Skeletal muscle satellite cell (primary cell): ENCODE data around the gene RCBTB1.
"Not testable (repeated sequence)": the region's sequence is repeated elsewhere in the genome, so short reads cannot be mapped to it uniquely, and the experiment has no call there.

Source experiments
- H3K27me3 ChIP-seq: 2 replicates; pipeline ENCODE4 v1.7.0; 2013; ENCODE audit warnings: low read length; ENCODE audit not compliant: control insufficient read depth, insufficient read depth
- H3K36me3 ChIP-seq: 2 replicates; pipeline ENCODE4 v1.7.0; 2013; ENCODE audit warnings: mild to moderate bottlenecking, control low read depth, low read length; ENCODE audit not compliant: insufficient read depth
- H3K4me1 ChIP-seq: 2 replicates; pipeline ENCODE4 v1.7.0; 2013; ENCODE audit warnings: low read length; ENCODE audit not compliant: control insufficient read depth, insufficient read depth
- H3K4me2 ChIP-seq: 2 replicates; pipeline ENCODE4 v1.7.0; 2013; ENCODE audit warnings: mild to moderate bottlenecking, low read length
- H3K4me3 ChIP-seq: 2 replicates; pipeline ENCODE4 v1.7.0; 2013; ENCODE audit warnings: low read length
- H3K9ac ChIP-seq: 2 replicates; pipeline ENCODE4 v1.7.0; 2013; ENCODE audit warnings: mild to moderate bottlenecking, low read depth, low read length, moderate library complexity
- H3K9me3 ChIP-seq: replicated peaks from 2 replicates; pipeline ENCODE4 v1.7.0; 2013; ENCODE audit warnings: mild to moderate bottlenecking, control low read depth, low read length

The RCBTB1 gene

GRCh38 chr13:49498206-49498605, 87.2 kb downstream of the RCBTB1 start:
- Histone ChIP-seq H3K4me1 (peaks cover 32% of the 10 kb centered on the region), H3K36me3 (no peaks in the 10 kb centered on the region), H3K4me2 (no peak overlapping the region), H3K9me3 (no peaks in the 10 kb centered on the region), H3K27me3 (no peaks in the 10 kb centered on the region), H3K4me3 (no peak overlapping the region), H3K9ac (no peak overlapping the region)

GRCh38 chr13:49497272-49497671, 88.1 kb downstream of the RCBTB1 start:
- H3K9ac ChIP-seq: no peak overlapping the region
- no peaks in the 10 kb centered on the region for H3K9me3 ChIP-seq
- peaks cover 29% of the 10 kb centered on the region for H3K4me1 ChIP-seq
- peaks cover 2% of the 10 kb centered on the region for H3K36me3 ChIP-seq
- H3K27me3 ChIP-seq: no peaks in the 10 kb centered on the region
- H3K4me3 ChIP-seq: no peak overlapping the region
- peak overlapping the region; percentile 88 for H3K4me2 ChIP-seq

GRCh38 chr13:49496837-49497236, 88.5 kb downstream of the RCBTB1 start:
- Histone ChIP-seq H3K4me1 (peaks cover 29% of the 10 kb centered on the region), H3K4me2 (peak overlapping the region; percentile 88), H3K4me3 (peak overlapping the region; percentile 77)
- not testable (repeated sequence) for H3K9ac ChIP-seq, H3K9me3 ChIP-seq, H3K27me3 ChIP-seq, H3K36me3 ChIP-seq

- H3K4me2 ChIP-seq: peak within 1 kb of the TSS; percentile 88
- peak within 1 kb of the TSS; percentile 77 for H3K4me3 ChIP-seq
- H3K36me3 ChIP-seq: peaks cover 2% of the 10 kb centered on the region
- H3K9me3 ChIP-seq: no peaks in the 10 kb centered on the region
- peaks cover 29% of the 10 kb centered on the region for H3K4me1 ChIP-seq
- H3K9ac ChIP-seq: peak within 1 kb of the TSS; percentile 92
- no peaks in the 10 kb centered on the region for H3K27me3 ChIP-seq
These were observed 89.3 kb downstream of the RCBTB1 start, which contains the start of gene PHF11 for GRCh38 chr13:49495783-49496762. Gene PHF11, plus strand, starts transcription at chr13:49495953. Its CDS starts 49 bp downstream, at chr13:49496002.

- H3K4me1 ChIP-seq: peaks cover 19% of the 10 kb centered on the region
- H3K4me2 ChIP-seq: peak overlapping the region; percentile 88
- H3K36me3 ChIP-seq: peaks cover 2% of the 10 kb centered on the region
- peak overlapping the region; percentile 77 for H3K4me3 ChIP-seq
- H3K9me3 ChIP-seq: no peaks in the 10 kb centered on the region
- peak overlapping the region; percentile 92 for H3K9ac ChIP-seq
- H3K27me3 ChIP-seq: no peaks in the 10 kb centered on the region
These were observed 90.7 kb downstream of the RCBTB1 start for GRCh38 chr13:49494645-49495044.

GRCh38 chr13:49488563-49488962, 96.8 kb downstream of the RCBTB1 start:
- H3K4me1 ChIP-seq: no peaks in the 10 kb centered on the region
- no peak overlapping the region for H3K9ac ChIP-seq
- H3K4me2 ChIP-seq: no peak overlapping the region
- H3K36me3 ChIP-seq: peaks cover 12% of the 10 kb centered on the region
- H3K9me3 ChIP-seq: no peaks in the 10 kb centered on the region
- H3K27me3 ChIP-seq: no peaks in the 10 kb centered on the region
- H3K4me3 ChIP-seq: no peak overlapping the region
